Muscle layer of duodenum (tissue), 2 donors: ENCODE results near the gene C4orf50.

Source experiments
- H3K27ac ChIP-seq: one replicate; pipeline ENCODE4 v1.7.0; 2013; ENCODE audit warnings: mild to moderate bottlenecking, low read length
- H3K27me3 ChIP-seq: one replicate; pipeline ENCODE4 v1.7.0; 2013; ENCODE audit warnings: low read depth, mild to moderate bottlenecking, control low read depth, low read length
- H3K36me3 ChIP-seq, 2 donors: one replicate each; pipeline ENCODE4 v1.7.0; 2013; ENCODE audit warnings: low read length in 2 of 2, control low read depth in 1 of 2, mild to moderate bottlenecking in 1 of 2; ENCODE audit not compliant: insufficient read depth in 2 of 2, control insufficient read depth in 1 of 2
- H3K4me1 ChIP-seq, 2 donors: one replicate each; pipeline ENCODE4 v1.7.0; 2013; ENCODE audit warnings: low read length in 2 of 2, mild to moderate bottlenecking in 2 of 2, control low read depth in 1 of 2, moderate library complexity in 1 of 2; ENCODE audit not compliant: insufficient read depth in 2 of 2, control insufficient read depth in 1 of 2
- H3K4me3 ChIP-seq, 2 donors: one replicate each; pipeline ENCODE4 v1.7.0; 2013; ENCODE audit warnings: low read length in 2 of 2, low read depth in 1 of 2, mild to moderate bottlenecking in 1 of 2
- H3K9me3 ChIP-seq, 2 donors: one replicate each; pipeline ENCODE4 v1.7.0; 2013; ENCODE audit warnings: low read length in 2 of 2, control low read depth in 1 of 2, mild to moderate bottlenecking in 1 of 2; ENCODE audit not compliant: control insufficient read depth in 1 of 2
- donor health status: healthy.

C4orf50 gene

DNA sequence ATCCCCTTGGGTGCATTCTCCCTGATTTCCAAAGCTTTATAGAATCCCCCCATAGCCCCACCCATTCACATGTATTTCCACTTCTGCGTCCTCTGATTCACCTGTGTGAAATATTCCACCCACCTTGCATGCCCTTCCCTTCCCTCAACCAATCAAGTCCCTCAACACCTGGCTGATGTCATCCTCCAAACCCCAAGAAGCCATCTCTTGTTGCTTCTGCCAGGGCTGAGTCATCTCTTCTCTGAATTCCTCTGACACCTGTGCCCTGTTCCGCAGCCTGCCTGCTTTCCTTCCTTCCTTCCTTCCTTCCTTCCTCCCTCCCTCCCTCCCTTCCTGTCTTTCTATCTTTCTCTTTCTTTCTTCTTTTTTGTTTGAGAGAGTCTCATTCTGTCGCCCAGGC lies 135.3 kb downstream of the C4orf50 start:
- peaks cover 3% of the 10 kb centered on the region for H3K27me3 ChIP-seq
- H3K9me3 ChIP-seq: no peaks in the 10 kb centered on the region
- H3K36me3 ChIP-seq: no peaks in the 10 kb centered on the region
- no peak overlapping the region for H3K4me3 ChIP-seq
- H3K27ac ChIP-seq: no peak overlapping the region
- H3K4me1 ChIP-seq: peaks cover 0 to 8% of the 10 kb centered on the region in 2 donors

- Histone ChIP-seq H3K4me1 (no peaks in the 10 kb centered on the region), H3K27ac (no peak overlapping the region), H3K36me3 (no peaks in the 10 kb centered on the region), H3K4me3 (no peak overlapping the region), H3K9me3 (no peaks in the 10 kb centered on the region), H3K27me3 (no peaks in the 10 kb centered on the region)
Observed at GRCh38 chr4:5881340-5881739, 136.9 kb downstream of the C4orf50 start.

DNA sequence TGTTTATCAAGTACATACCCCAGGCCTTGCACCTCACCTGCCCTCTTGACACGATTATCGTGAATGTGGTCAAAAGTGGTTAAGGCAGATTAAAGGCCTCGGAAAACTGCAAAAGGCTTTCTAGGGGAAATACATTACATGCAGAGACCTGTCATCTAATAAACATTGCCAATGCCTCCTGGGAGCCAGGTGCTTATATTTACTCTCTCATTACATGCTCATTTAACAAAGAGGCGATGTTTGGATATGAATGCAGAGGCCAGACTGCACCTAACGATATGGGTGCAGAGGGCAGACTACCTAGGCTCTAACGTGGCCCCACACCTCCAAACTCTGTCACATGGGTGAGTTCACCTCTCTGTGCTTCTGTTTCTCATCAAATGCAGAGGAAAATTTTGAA lies 139.9 kb downstream of the C4orf50 start:
- no peaks in the 10 kb centered on the region for H3K27me3 ChIP-seq

GRCh38 chr4:5877392-5877791 lies 140.8 kb downstream of the C4orf50 start:
- Histone ChIP-seq H3K27ac (no peak overlapping the region), H3K4me3 (no peak overlapping the region), H3K9me3 (no peaks in the 10 kb centered on the region), H3K27me3 (no peaks in the 10 kb centered on the region), H3K4me1 (no peaks in the 10 kb centered on the region), H3K36me3 (no peaks in the 10 kb centered on the region)

More for the DNA sequence above, 139.9 kb downstream of the C4orf50 start:
- Histone ChIP-seq H3K9me3 (no peaks in the 10 kb centered on the region), H3K4me1 (no peaks in the 10 kb centered on the region), H3K4me3 (no peak overlapping the region), H3K36me3 (no peaks in the 10 kb centered on the region), H3K27ac (no peak overlapping the region)

DNA sequence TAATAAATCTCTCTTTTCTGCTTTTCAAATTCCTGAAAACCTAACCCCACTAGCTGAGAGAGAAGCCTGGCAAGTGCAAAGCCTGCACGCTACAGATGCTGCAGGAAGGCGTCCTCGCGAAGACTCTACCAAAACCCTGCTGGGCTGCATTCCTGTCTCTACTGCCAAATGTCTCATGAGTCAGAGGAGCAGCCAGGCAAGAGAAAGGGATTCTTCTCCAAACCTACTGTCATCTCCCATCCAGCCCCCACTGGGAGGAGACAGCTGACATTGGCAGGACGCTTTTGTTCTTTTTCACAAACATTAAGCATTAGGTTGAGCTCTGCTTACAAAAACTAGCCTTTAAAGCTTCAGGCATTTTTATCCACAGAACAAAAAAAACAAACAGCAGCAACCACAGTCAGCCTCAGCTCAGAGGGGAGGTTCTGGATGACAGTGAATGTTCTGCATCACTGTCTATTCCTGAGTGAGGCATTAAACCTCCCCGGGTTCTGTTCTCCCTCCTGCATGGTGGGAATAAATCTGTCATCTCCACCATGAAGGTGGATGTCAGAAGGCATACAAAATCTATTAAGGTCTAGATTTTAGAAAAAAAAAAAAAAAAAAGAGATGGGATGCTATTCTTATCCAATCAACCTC lies 143.3 kb downstream of the C4orf50 start:
- no peak overlapping the region for H3K4me3 ChIP-seq
- no peaks in the 10 kb centered on the region for H3K9me3 ChIP-seq
- no peaks in the 10 kb centered on the region for H3K27me3 ChIP-seq
- H3K36me3 ChIP-seq: no peaks in the 10 kb centered on the region
- H3K4me1 ChIP-seq: no peaks in the 10 kb centered on the region
- H3K27ac ChIP-seq: no peak overlapping the region

- Histone ChIP-seq H3K9me3 (no peaks in the 10 kb centered on the region), H3K27ac (no peak overlapping the region), H3K4me3 (no peak overlapping the region), H3K27me3 (no peaks in the 10 kb centered on the region), H3K36me3 (no peaks in the 10 kb centered on the region), H3K4me1 (no peaks in the 10 kb centered on the region)
Observed at GRCh38 chr4:5870701-5871100, 147.5 kb downstream of the C4orf50 start.

DNA sequence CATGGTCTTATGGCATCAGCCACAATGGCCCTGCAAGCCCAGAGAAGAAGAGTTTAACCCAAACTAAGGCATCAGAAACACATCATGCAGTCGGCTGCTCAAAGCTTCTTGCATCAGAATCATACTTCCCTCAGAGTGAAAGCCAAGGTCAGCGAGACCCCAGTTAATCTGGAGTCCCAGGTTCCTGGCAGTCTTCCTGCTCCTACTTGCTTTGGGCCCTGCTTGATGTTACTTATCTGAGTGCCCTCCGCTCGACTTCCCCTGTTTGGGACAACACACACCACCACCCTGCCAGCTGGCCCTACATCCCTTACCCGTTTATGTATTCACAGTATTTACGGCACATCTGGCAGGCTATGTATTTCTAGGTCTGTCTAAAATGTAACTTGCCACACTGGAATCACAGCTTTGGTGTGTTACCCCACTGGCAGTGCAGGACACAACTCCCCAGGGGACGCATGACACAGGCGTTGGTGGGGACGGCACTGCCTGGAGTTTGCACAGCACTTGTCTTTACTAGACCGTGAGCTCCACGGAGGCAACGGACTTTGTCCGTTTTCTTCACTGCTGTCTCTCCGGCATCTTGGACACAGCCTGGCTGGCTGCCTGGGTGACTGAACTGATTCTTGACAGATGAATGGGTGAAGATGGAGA lies 148.1 kb downstream of the C4orf50 start:
- no peaks in the 10 kb centered on the region for H3K4me1 ChIP-seq
- H3K27ac ChIP-seq: no peak overlapping the region
- H3K9me3 ChIP-seq: no peaks in the 10 kb centered on the region
- H3K27me3 ChIP-seq: no peaks in the 10 kb centered on the region
- H3K4me3 ChIP-seq: no peak overlapping the region
- H3K36me3 ChIP-seq: no peaks in the 10 kb centered on the region

DNA sequence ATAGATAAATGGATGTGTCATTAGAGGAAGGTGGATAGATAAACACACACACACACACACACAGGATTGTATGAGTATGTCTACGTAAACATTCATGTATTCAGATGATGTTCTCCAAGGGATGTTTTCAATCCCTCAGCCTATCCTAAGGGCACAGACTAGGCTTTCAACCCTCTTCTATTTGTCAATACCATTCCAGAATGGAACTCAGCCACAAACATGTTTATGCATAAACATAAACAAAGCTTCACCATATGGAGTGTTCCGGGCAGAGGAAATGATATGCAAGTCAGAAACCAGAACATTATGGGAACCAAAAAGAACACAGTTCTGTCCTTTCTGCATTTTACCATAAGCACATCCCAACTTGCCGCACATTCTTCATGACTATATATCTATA lies 150.4 kb downstream of the C4orf50 start:
- H3K4me3 ChIP-seq: no peak overlapping the region
- H3K9me3 ChIP-seq: no peaks in the 10 kb centered on the region
- H3K36me3 ChIP-seq: no peaks in the 10 kb centered on the region
- no peaks in the 10 kb centered on the region for H3K4me1 ChIP-seq
- H3K27ac ChIP-seq: no peak overlapping the region
- no peaks in the 10 kb centered on the region for H3K27me3 ChIP-seq

DNA sequence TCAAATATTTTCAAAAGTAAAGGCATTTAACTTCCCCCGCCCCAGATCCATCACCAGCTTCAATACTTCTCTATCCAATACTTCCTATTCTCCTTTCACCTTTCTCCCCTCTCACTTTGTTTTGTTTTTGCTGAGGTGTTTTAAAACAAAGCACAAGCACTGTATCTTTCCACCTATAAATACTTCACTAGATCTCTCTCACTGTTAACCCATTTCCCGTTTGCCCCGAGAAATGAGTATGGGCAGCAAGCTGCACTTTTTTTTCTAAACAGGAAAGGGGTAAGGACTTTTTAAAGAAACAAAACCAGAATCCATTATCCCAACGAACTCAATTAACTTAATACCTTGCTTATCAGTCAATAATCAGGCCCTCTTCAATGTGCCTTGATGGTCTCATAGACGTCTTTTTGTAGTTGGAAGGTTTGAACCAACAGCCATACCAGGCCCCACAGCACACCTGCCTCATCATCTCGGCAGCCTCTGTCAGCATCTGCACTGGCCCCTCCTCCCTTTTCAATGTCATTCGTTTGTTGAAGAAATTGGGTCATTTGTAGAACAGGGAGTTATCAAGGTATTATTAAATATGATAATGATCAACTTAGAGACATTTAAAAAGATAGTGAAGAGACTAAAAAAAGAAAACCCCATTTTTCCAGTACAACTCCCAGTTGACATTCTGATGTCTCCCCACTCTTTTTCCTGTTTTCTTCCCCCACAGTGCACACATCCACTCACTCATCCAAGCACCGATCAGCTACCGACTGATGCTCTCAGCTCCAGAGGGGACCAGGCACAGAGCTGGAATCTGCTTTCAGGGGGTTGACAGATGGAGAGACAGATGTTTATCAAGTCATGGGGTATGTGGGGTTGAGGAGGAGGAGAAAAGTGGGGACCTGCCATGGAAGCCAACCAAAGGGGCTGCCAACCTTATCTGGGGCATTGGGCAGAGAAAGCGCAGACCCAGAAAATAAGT lies 151.1 kb downstream of the C4orf50 start:
- no peak overlapping the region for H3K4me3 ChIP-seq
- H3K36me3 ChIP-seq: no peaks in the 10 kb centered on the region
- no peaks in the 10 kb centered on the region for H3K4me1 ChIP-seq
- H3K27ac ChIP-seq: no peak overlapping the region
- no peaks in the 10 kb centered on the region for H3K27me3 ChIP-seq
- H3K9me3 ChIP-seq: no peaks in the 10 kb centered on the region

DNA sequence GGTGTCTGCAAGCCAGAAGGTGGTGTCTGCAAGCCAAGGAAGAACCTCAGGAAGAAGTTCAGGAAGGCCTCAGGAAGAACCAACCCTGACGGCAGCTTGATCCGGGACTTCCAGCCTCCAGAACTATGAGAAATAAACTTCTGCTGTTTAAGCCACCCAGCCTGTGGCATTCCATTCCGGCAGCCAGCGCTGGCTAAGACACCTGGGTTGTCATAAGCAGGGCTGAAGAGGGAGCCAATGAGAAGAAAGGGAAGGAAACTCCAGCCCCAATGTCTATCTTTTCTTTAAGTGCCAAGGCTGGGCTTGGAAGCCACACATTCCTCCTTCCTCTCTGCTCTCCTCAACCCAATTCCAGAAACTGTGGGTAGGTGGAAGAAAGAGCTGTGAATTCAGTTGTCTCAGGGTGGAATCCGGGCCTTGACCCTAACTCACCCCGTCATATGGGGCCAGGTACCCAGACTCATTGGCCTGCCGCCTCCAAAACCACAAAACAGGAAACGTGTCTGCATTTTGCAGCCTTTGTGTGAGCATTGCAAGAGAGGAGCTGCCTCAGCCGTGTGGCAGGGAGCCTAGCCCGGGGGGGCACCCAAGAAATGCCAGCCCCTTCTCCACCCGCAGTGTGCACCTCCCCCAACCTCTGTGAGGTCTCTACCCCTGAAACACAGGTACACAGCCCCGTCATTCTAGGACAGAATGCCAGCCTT lies 152.2 kb downstream of the C4orf50 start:
- no peak overlapping the region for H3K27ac ChIP-seq
- H3K4me1 ChIP-seq: no peaks in the 10 kb centered on the region
- no peaks in the 10 kb centered on the region for H3K9me3 ChIP-seq
- H3K36me3 ChIP-seq: no peaks in the 10 kb centered on the region
- H3K27me3 ChIP-seq: no peaks in the 10 kb centered on the region
- no peak overlapping the region for H3K4me3 ChIP-seq
